ENCODE measurements around the gene INMT.

GRCh38 chr7:30750683-30751650 lies 968 bp upstream of the INMT start:
- TF ChIP-seq EZH2phosphoT487 (IDR thresholded peaks at IDR 0.05; ENCODE audit: unreplicated experiment), result no peak
- no peak for TF ChIP-seq CTCF (conservative IDR thresholded peaks at IDR 0.05; ENCODE audit: low read depth in 2 of 2)
- TF ChIP-seq POLR2AphosphoS5 (IDR thresholded peaks at IDR 0.05; ENCODE audit: low read depth), result no peak
- TF ChIP-seq, protein P1, sequence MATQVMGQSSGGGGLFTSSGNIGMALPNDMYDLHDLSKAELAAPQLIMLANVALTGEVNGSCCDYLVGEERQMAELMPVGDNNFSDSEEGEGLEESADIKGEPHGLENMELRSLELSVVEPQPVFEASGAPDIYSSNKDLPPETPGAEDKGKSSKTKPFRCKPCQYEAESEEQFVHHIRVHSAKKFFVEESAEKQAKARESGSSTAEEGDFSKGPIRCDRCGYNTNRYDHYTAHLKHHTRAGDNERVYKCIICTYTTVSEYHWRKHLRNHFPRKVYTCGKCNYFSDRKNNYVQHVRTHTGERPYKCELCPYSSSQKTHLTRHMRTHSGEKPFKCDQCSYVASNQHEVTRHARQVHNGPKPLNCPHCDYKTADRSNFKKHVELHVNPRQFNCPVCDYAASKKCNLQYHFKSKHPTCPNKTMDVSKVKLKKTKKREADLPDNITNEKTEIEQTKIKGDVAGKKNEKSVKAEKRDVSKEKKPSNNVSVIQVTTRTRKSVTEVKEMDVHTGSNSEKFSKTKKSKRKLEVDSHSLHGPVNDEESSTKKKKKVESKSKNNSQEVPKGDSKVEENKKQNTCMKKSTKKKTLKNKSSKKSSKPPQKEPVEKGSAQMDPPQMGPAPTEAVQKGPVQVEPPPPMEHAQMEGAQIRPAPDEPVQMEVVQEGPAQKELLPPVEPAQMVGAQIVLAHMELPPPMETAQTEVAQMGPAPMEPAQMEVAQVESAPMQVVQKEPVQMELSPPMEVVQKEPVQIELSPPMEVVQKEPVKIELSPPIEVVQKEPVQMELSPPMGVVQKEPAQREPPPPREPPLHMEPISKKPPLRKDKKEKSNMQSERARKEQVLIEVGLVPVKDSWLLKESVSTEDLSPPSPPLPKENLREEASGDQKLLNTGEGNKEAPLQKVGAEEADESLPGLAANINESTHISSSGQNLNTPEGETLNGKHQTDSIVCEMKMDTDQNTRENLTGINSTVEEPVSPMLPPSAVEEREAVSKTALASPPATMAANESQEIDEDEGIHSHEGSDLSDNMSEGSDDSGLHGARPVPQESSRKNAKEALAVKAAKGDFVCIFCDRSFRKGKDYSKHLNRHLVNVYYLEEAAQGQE (IDR thresholded peaks at IDR 0.05; ENCODE audit: unreplicated experiment), result no peak

Data from GM23338 (cell line).